Measurements from ENCODE around the gene AGBL5.

The AGBL5 gene

GRCh38 chr2:27078267-27079194 is 27.1 kb downstream of the AGBL5 start, which contains the start of gene EMILIN1:
Gene EMILIN1 (plus strand): TSS chr2:27078615. CDS start chr2:27079066, 451 bp downstream.
- DNase-seq: peak; percentile 97

GRCh38 chr2:27079233-27080139 is 28.0 kb downstream of the AGBL5 start:
- no peak for DNase-seq

GRCh38 chr2:27080140-27080469 is 28.6 kb downstream of the AGBL5 start:
- DNase-seq: no peak

- no peak for DNase-seq
Measured at GRCh38 chr2:27080603-27080936, 29.1 kb downstream of the AGBL5 start.

GRCh38 chr2:27081984-27082772 is 30.7 kb downstream of the AGBL5 start:
- no peak for DNase-seq

GRCh38 chr2:27082773-27083409 is 31.4 kb downstream of the AGBL5 start:
- DNase-seq: no peak

GRCh38 chr2:27083410-27084296 is 32.2 kb downstream of the AGBL5 start:
- no peak for DNase-seq

GRCh38 chr2:27084297-27085061 is 33.0 kb downstream of the AGBL5 start:
- no peak for DNase-seq

- DNase-seq: no peak
Measured at GRCh38 chr2:27085062-27085672, 33.7 kb downstream of the AGBL5 start.

GRCh38 chr2:27085673-27086089 is 34.2 kb downstream of the AGBL5 start:
- DNase-seq: peak; percentile 67

- peak; percentile 92 for DNase-seq
Measured at GRCh38 chr2:27086090-27086723, 34.7 kb downstream of the AGBL5 start.

GRCh38 chr2:27086724-27087593 is 35.5 kb downstream of the AGBL5 start, which contains the start of gene KHK:
Gene KHK (plus strand): TSS chr2:27086772. CDS start chr2:27087260, 488 bp downstream.
- no peak for DNase-seq

- no peak for DNase-seq
Measured at GRCh38 chr2:27087823-27088410, 36.4 kb downstream of the AGBL5 start.

- DNase-seq: no peak
Measured at GRCh38 chr2:27088634-27089033, 37.2 kb downstream of the AGBL5 start.

- DNase-seq: no peak
Measured at GRCh38 chr2:27089111-27089954, 37.9 kb downstream of the AGBL5 start.

Data from fibroblast of skin of scalp (primary cell).